H9 (cell line): ENCODE results near the gene BRWD1. TPM values are rescaled to one million over a fixed set of nuclear protein-coding genes. Genes with fewer than 3 reads are reported as not detected.

Experiments used
- DNase-seq: peaks from one replicate; pipeline ENCODE4 v3.0.0-alpha.2; 2017
- H2AFZ ChIP-seq: one replicate; pipeline ENCODE4 v1.6.1; 2013; ENCODE audit warnings: mild to moderate bottlenecking, low read length, control low read depth, moderate library complexity
- H2AK5ac ChIP-seq: 2 replicates; pipeline ENCODE4 v1.6.1; 2013; ENCODE audit warnings: low read length, control low read depth, mixed read lengths; ENCODE audit not compliant: insufficient read length
- H2BK120ac ChIP-seq: one replicate; pipeline ENCODE4 v1.6.1; 2013; ENCODE audit warnings: low read depth, mild to moderate bottlenecking, low read length, control low read depth, inconsistent platforms; ENCODE audit not compliant: poor library complexity, severe bottlenecking
- H2BK12ac ChIP-seq: 2 replicates; pipeline ENCODE4 v1.6.1; 2013; ENCODE audit warnings: low read length, control low read depth, mixed read lengths, low read depth; ENCODE audit not compliant: insufficient read length
- H2BK15ac ChIP-seq: 2 replicates; pipeline ENCODE4 v1.6.1; 2013; ENCODE audit warnings: low read depth, low read length, control low read depth
- H2BK20ac ChIP-seq: one replicate; pipeline ENCODE4 v1.6.1; 2013; ENCODE audit warnings: low read depth, mild to moderate bottlenecking, low read length, control low read depth, inconsistent platforms; ENCODE audit not compliant: poor library complexity, severe bottlenecking
- H2BK5ac ChIP-seq: 2 replicates; pipeline ENCODE4 v1.6.1; 2013; ENCODE audit warnings: low read length, control low read depth, mixed read lengths; ENCODE audit not compliant: insufficient read length
- H3K14ac ChIP-seq: 2 replicates; pipeline ENCODE4 v1.6.1; 2013; ENCODE audit warnings: low read length, control low read depth; ENCODE audit not compliant: insufficient read depth
- H3K18ac ChIP-seq: 2 replicates; pipeline ENCODE4 v1.6.1; 2013; ENCODE audit warnings: low read depth, mild to moderate bottlenecking, mixed read lengths, low read length, control low read depth; ENCODE audit not compliant: insufficient read length
- H3K23ac ChIP-seq: 2 replicates; pipeline ENCODE4 v1.6.1; 2013; ENCODE audit warnings: low read length, control low read depth, mixed read lengths, low read depth; ENCODE audit not compliant: insufficient read length
- H3K23me2 ChIP-seq: 2 replicates; pipeline ENCODE4 v1.6.1; 2013; ENCODE audit warnings: low read depth, mild to moderate bottlenecking, mixed read lengths, low read length, control low read depth; ENCODE audit not compliant: insufficient read length, poor library complexity, severe bottlenecking
- H3K27ac ChIP-seq: 2 replicates; pipeline ENCODE4 v1.5.1; 2013; ENCODE audit warnings: low read length, control low read depth, mixed read lengths, low read depth; ENCODE audit not compliant: insufficient read length
- H3K27me3 ChIP-seq: 2 replicates; pipeline ENCODE4 v1.6.1; 2013; ENCODE audit warnings: low read length, control low read depth, inconsistent platforms; ENCODE audit not compliant: insufficient read depth
- H3K4ac ChIP-seq: 2 replicates; pipeline ENCODE4 v1.6.1; 2013; ENCODE audit warnings: low read depth, mild to moderate bottlenecking, control low read depth, inconsistent platforms, low read length, moderate library complexity
- H3K4me1 ChIP-seq: 2 replicates; pipeline ENCODE4 v1.6.1; 2013; ENCODE audit warnings: low read length, control low read depth, inconsistent platforms; ENCODE audit not compliant: insufficient read depth
- H3K4me2 ChIP-seq: 2 replicates; pipeline ENCODE4 v1.6.1; 2013; ENCODE audit warnings: low read length, control low read depth, mixed read lengths; ENCODE audit not compliant: insufficient read length, insufficient read depth
- H3K56ac ChIP-seq: 2 replicates; pipeline ENCODE4 v1.6.1; 2013; ENCODE audit warnings: low read depth, mild to moderate bottlenecking, mixed read lengths, low read length, control low read depth; ENCODE audit not compliant: insufficient read length
- H3K79me1 ChIP-seq: 2 replicates; pipeline ENCODE4 v1.6.1; 2013; ENCODE audit warnings: low read depth, mild to moderate bottlenecking, moderate library complexity, low read length, control low read depth, inconsistent platforms; ENCODE audit not compliant: insufficient read depth, poor library complexity, severe bottlenecking
- H3K79me2 ChIP-seq: 2 replicates; pipeline ENCODE4 v1.6.1; 2013; ENCODE audit warnings: low read length, control low read depth, inconsistent platforms; ENCODE audit not compliant: insufficient read depth
- H3K9ac ChIP-seq: 2 replicates; pipeline ENCODE4 v1.6.1; 2013; ENCODE audit warnings: low read length, control low read depth, mixed read lengths; ENCODE audit not compliant: insufficient read length; ENCODE audit errors: extremely low read depth
- H3K9me3 ChIP-seq: one replicate; pipeline ENCODE4 v1.6.1; 2013; ENCODE audit warnings: low read depth, low read length, inconsistent platforms; ENCODE audit not compliant: control insufficient read depth
- H3T11ph ChIP-seq: one replicate; pipeline ENCODE4 v1.6.1; 2013; ENCODE audit warnings: mild to moderate bottlenecking, low read length, control low read depth, inconsistent platforms
- H4K20me1 ChIP-seq: one replicate; pipeline ENCODE4 v1.6.1; 2013; ENCODE audit not compliant: control insufficient read depth, insufficient read length, insufficient read depth
- H4K5ac ChIP-seq: 2 replicates; pipeline ENCODE4 v1.6.1; 2013; ENCODE audit warnings: low read depth, mild to moderate bottlenecking, mixed read lengths, low read length, control low read depth; ENCODE audit not compliant: insufficient read length
- H4K8ac ChIP-seq: replicated peaks from 2 replicates; pipeline ENCODE4 v1.6.1; 2013; ENCODE audit warnings: low read length, control low read depth, mixed read lengths, low read depth; ENCODE audit not compliant: insufficient read length
- H4K91ac ChIP-seq: 2 replicates; pipeline ENCODE4 v1.6.1; 2013; ENCODE audit warnings: low read depth, mild to moderate bottlenecking, moderate library complexity, mixed read lengths, low read length, control low read depth; ENCODE audit not compliant: insufficient read length
- H3K27ac Mint-ChIP-seq, 3 experiments: 2 replicates in 2 of 3; 3 replicates in 1 of 3; pipeline ENCODE4 v1.8.0; 2020 to 2021; ENCODE audit warnings: mixed read lengths in 3 of 3, mild to moderate bottlenecking in 1 of 3, moderate library complexity in 1 of 3
- H3K27me3 Mint-ChIP-seq: 2 replicates; pipeline ENCODE4 v1.8.0; 2021; ENCODE audit warnings: low read depth, mild to moderate bottlenecking, moderate library complexity, mixed read lengths
- H3K36me3 Mint-ChIP-seq, 3 experiments: 2 replicates in 2 of 3; 3 replicates in 1 of 3; pipeline ENCODE4 v1.8.0; 2020 to 2021; ENCODE audit warnings: low read depth in 3 of 3, mixed read lengths in 3 of 3; ENCODE audit not compliant: insufficient read depth in 1 of 3
- H3K4me1 Mint-ChIP-seq, 2 experiments: 2 replicates each; pipeline ENCODE4 v1.8.0; 2020; ENCODE audit warnings: mixed read lengths in 2 of 2
- H3K4me3 Mint-ChIP-seq, 2 experiments: 2 replicates in 1 of 2; 3 replicates in 1 of 2; pipeline ENCODE4 v1.8.0; 2020 to 2021; ENCODE audit warnings: mild to moderate bottlenecking in 2 of 2, mixed read lengths in 2 of 2, moderate library complexity in 1 of 2
- H3K9me3 Mint-ChIP-seq, 2 experiments: 2 replicates in 1 of 2; 3 replicates in 1 of 2; pipeline ENCODE4 v1.8.0; 2020; ENCODE audit warnings: mild to moderate bottlenecking in 2 of 2, mixed read lengths in 2 of 2, moderate library complexity in 1 of 2
- WGBS: extraction: QIAGEN DNeasy Blood & Tissue Kit; methylation state at CpG from one replicate; pipeline ENCODE4 v1.1.7; 2013; ENCODE audit warnings: missing lambda C conversion rate, low lambda C conversion rate, mixed read lengths; ENCODE audit not compliant: insufficient read length; ENCODE audit errors: extremely low coverage; 5-methylcytosine and 5-hydroxymethylcytosine counted together
- total RNA-seq: library from RNA; stranded (reverse); gene quantifications from 2 replicates; pipeline ENCODE4 v1.2.1, GENCODE V29; 2021
- TF ChIP-seq, protein P1 (sequence below): fragments of 200-600 bp; sonication (generic); conservative IDR thresholded peaks from 3 replicates; pipeline ENCODE4 v1.8.0; 2021; ENCODE audit warnings: antibody characterized with exemption, mild to moderate bottlenecking

The BRWD1 gene
- total RNA-seq, 1 experiment from 2014 or later = 48.4 TPM

DNA sequence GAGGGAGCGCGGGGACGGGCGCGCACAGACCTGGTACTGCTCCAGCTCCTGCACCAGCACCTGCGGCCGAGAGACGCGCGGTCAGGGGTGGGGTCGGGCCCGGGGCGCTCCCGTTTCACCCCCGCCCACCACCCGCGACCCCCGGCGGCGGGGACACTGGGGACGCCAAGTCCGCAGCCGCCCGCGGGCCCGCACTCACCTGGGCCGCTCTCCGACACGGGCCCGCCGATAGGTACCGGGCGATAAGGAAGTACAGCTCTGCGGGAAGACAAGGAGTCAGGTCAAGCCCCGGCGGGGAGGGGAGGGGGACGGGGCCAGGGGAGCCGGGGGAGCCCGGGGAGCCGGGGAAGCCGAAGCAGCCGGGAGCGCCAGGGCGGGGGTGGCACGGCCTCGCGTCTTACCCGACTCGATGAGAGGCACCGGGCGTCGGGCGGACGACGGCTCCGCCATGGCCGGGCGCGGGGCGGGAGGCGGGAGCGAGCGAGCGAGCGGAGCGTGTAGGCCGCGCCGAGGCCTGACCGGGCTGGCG lies 326 bp downstream of the BRWD1 start:
- Histone ChIP-seq H3K18ac (no peak overlapping the region), H2AK5ac (no peak overlapping the region), H3K4ac (no peak overlapping the region), H4K20me1 (no peaks in the 10 kb centered on the region), H2AFZ (no peak overlapping the region), H3K4me2 (peak overlapping the region; percentile 97), H3K14ac (peak overlapping the region; percentile 85), H2BK5ac (no peak overlapping the region), H2BK120ac (no peak overlapping the region), H2BK12ac (no peak overlapping the region), H4K5ac (no peak overlapping the region), H4K91ac (no peak overlapping the region), H2BK20ac (no peak overlapping the region), H3K4me1 (no peaks in the 10 kb centered on the region), H3K27ac (peak overlapping the region; percentile 80), H3T11ph (no peak overlapping the region), H3K9me3 (no peaks in the 10 kb centered on the region), H2BK15ac (no peak overlapping the region), H3K9ac (peak overlapping the region; percentile 55), H3K23me2 (peaks cover 8% of the 10 kb centered on the region), H3K79me1 (no peaks in the 10 kb centered on the region), H3K23ac (no peak overlapping the region), H4K8ac (no peak overlapping the region), H3K27me3 (no peaks in the 10 kb centered on the region), H3K56ac (no peak overlapping the region), H3K79me2 (peaks cover 6% of the 10 kb centered on the region; the same call in 1 of the 2 replicates)
- TF ChIP-seq, protein P1, sequence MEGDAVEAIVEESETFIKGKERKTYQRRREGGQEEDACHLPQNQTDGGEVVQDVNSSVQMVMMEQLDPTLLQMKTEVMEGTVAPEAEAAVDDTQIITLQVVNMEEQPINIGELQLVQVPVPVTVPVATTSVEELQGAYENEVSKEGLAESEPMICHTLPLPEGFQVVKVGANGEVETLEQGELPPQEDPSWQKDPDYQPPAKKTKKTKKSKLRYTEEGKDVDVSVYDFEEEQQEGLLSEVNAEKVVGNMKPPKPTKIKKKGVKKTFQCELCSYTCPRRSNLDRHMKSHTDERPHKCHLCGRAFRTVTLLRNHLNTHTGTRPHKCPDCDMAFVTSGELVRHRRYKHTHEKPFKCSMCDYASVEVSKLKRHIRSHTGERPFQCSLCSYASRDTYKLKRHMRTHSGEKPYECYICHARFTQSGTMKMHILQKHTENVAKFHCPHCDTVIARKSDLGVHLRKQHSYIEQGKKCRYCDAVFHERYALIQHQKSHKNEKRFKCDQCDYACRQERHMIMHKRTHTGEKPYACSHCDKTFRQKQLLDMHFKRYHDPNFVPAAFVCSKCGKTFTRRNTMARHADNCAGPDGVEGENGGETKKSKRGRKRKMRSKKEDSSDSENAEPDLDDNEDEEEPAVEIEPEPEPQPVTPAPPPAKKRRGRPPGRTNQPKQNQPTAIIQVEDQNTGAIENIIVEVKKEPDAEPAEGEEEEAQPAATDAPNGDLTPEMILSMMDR = no peak
- Mint-ChIP-seq H3K27ac (no peak overlapping the region; a peak in 1 of 7 replicates), H3K9me3 (peaks cover 0 to 4% of the 10 kb centered on the region in 2 experiments; a peak in 2 of 5 replicates), H3K27me3 (no peaks in the 10 kb centered on the region), H3K36me3 (peaks cover 22 to 40% (median 34%) of the 10 kb centered on the region in 3 experiments), H3K4me1 (peaks cover 17 to 24% of the 10 kb centered on the region in 2 experiments), H3K4me3 (peak overlapping the region; percentile 82 to 93)
- WGBS = no CpG with 5 or more reads among the region's 71 CpGs
- DNase-seq = peak; percentile 46
